ENCODE data around the gene HSD17B13.

Gene HSD17B13

GRCh38 chr4:87275311-87275710 lies 47.4 kb downstream of the HSD17B13 start:
- Histone ChIP-seq H3K9ac (ENCODE audit: low read length in 5 of 5) (no peak overlapping the region), H3K4me3 (ENCODE audit: low read depth in 1 of 5, low read length in 5 of 5) (no peak overlapping the region), H3K27ac (ENCODE audit: low read depth, low read length) (no peak overlapping the region), H3K9me3 (ENCODE audit: control insufficient read depth in 5 of 5, low read length in 5 of 5) (no peaks in the 10 kb centered on the region), H3K36me3 (ENCODE audit: control insufficient read depth in 5 of 5, insufficient read depth in 5 of 5, low read length in 5 of 5) (no peaks in the 10 kb centered on the region), H3K27me3 (ENCODE audit: control insufficient read depth in 5 of 5, insufficient read depth in 4 of 5, low read length in 5 of 5) (no peaks in the 10 kb centered on the region), H3K4me1 (ENCODE audit: control insufficient read depth in 5 of 5, insufficient read depth in 5 of 5, low read length in 5 of 5) (peaks cover 0 to 8% (median 0%) of the 10 kb centered on the region in 5 donors)

DNA sequence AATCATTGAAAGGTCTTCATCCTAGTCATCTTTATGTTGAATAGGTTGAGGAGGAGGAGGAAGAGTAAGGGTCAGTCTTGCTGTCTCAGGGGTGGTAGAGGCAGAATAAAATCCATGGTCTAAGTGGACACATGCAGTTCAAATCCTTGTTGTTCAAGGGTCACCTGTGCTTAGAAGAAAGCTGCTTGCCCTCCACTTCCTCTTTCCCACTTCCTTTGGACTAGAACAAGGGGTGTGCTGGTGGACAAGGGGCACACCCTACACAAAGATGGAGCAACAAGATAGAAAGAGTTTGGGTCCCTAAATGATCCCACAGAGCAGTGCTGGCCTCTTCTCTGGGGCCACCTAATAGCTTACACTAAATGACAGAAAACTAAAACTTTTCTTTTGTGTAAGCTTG lies 47.9 kb downstream of the HSD17B13 start:
- Histone ChIP-seq H3K4me1 (ENCODE audit: control insufficient read depth in 5 of 5, insufficient read depth in 5 of 5, low read length in 5 of 5) (peaks cover 0 to 8% (median 0%) of the 10 kb centered on the region in 5 donors), H3K36me3 (ENCODE audit: control insufficient read depth in 5 of 5, insufficient read depth in 5 of 5, low read length in 5 of 5) (no peaks in the 10 kb centered on the region), H3K9ac (ENCODE audit: low read length in 5 of 5) (no peak overlapping the region), H3K27me3 (ENCODE audit: control insufficient read depth in 5 of 5, insufficient read depth in 4 of 5, low read length in 5 of 5) (no peaks in the 10 kb centered on the region), H3K4me3 (ENCODE audit: low read depth in 1 of 5, low read length in 5 of 5) (no peak overlapping the region), H3K9me3 (ENCODE audit: control insufficient read depth in 5 of 5, low read length in 5 of 5) (no peaks in the 10 kb centered on the region), H3K27ac (ENCODE audit: low read depth, low read length) (no peak overlapping the region)

DNA sequence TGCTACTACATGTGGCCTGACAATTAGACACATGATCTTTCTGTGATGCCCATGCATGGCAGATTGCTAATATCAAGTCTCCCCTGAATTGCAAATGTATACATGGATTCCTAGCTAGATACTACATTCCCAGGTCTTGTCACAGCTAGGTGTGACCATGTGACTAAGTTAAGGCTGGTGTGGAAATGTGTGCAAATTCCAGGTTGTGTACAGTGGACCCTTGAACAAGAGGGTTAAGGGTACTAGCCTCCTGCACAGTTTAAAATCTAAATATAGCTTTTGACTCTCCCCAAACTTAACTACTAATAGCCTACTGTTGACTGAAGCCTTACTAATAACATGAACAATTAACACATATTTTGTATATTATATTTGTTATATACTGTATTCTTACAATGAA lies 48.4 kb downstream of the HSD17B13 start:
- H3K4me3 ChIP-seq (ENCODE audit: low read depth in 1 of 5, low read length in 5 of 5): no peak overlapping the region
- H3K27me3 ChIP-seq (ENCODE audit: control insufficient read depth in 5 of 5, insufficient read depth in 4 of 5, low read length in 5 of 5): no peaks in the 10 kb centered on the region
- no peaks in the 10 kb centered on the region for H3K36me3 ChIP-seq (ENCODE audit: control insufficient read depth in 5 of 5, insufficient read depth in 5 of 5, low read length in 5 of 5)
- H3K9ac ChIP-seq (ENCODE audit: low read length in 5 of 5): no peak overlapping the region
- H3K9me3 ChIP-seq (ENCODE audit: control insufficient read depth in 5 of 5, low read length in 5 of 5): no peaks in the 10 kb centered on the region
- no peak overlapping the region for H3K27ac ChIP-seq (ENCODE audit: low read depth, low read length)
- peaks cover 0 to 8% (median 0%) of the 10 kb centered on the region in 5 donors for H3K4me1 ChIP-seq (ENCODE audit: control insufficient read depth in 5 of 5, insufficient read depth in 5 of 5, low read length in 5 of 5)

DNA sequence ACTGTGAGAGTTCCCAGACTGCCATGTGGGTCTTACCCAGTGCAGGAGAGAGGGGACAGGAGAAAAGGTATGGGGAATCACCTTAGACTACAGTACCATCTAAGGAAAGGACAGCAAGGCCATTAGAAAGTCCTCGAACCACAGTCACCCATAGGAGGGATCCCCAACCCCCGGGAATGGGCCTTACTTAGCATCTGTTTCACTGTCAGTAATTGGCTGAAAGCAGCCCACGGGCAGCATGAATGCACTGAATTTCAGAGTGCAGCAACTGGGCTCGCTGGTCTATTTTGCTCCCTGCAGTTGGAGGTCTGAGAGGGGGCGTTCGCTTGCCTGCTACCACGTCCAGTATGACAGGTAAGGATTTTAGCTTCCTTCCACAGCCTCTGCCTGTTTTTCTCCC lies 51.9 kb downstream of the HSD17B13 start:
- H3K36me3 ChIP-seq (ENCODE audit: control insufficient read depth in 5 of 5, insufficient read depth in 5 of 5, low read length in 5 of 5): no peaks in the 10 kb centered on the region
- no peak overlapping the region for H3K4me3 ChIP-seq (ENCODE audit: low read depth in 1 of 5, low read length in 5 of 5)
- H3K9ac ChIP-seq (ENCODE audit: low read length in 5 of 5): no peak overlapping the region
- no peaks in the 10 kb centered on the region for H3K9me3 ChIP-seq (ENCODE audit: control insufficient read depth in 5 of 5, low read length in 5 of 5)
- no peak overlapping the region for H3K27ac ChIP-seq (ENCODE audit: low read depth, low read length)
- H3K4me1 ChIP-seq (ENCODE audit: control insufficient read depth in 5 of 5, insufficient read depth in 5 of 5, low read length in 5 of 5): peaks cover 0 to 19% (median 6%) of the 10 kb centered on the region in 5 donors
- no peaks in the 10 kb centered on the region for H3K27me3 ChIP-seq (ENCODE audit: control insufficient read depth in 5 of 5, insufficient read depth in 4 of 5, low read length in 5 of 5)

DNA sequence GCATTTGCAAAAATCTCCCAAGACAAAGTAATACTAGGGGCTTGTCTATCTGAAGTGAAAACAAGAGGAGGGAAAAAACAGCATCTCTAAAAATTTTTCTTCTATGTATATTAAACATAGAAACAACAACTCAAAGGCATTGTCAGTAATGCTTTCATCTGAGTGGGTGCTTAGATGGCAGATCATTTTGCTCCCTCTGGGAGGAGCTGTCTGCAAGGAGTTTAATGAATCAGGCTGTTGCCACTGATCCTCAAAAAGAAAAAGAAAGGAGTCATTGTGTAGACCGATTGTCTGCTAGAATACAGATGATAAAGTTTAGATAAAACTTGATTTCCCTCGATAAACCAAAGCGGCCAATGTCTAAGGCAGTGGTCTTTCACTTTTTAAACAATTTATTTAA lies 52.5 kb downstream of the HSD17B13 start:
- Histone ChIP-seq H3K27ac (ENCODE audit: low read depth, low read length) (no peak overlapping the region), H3K9ac (ENCODE audit: low read length in 5 of 5) (no peak overlapping the region), H3K4me1 (ENCODE audit: control insufficient read depth in 5 of 5, insufficient read depth in 5 of 5, low read length in 5 of 5) (peaks cover 0 to 19% (median 6%) of the 10 kb centered on the region in 5 donors), H3K36me3 (ENCODE audit: control insufficient read depth in 5 of 5, insufficient read depth in 5 of 5, low read length in 5 of 5) (no peaks in the 10 kb centered on the region), H3K9me3 (ENCODE audit: control insufficient read depth in 5 of 5, low read length in 5 of 5) (no peaks in the 10 kb centered on the region), H3K27me3 (ENCODE audit: control insufficient read depth in 5 of 5, insufficient read depth in 4 of 5, low read length in 5 of 5) (no peaks in the 10 kb centered on the region), H3K4me3 (ENCODE audit: low read depth in 1 of 5, low read length in 5 of 5) (no peak overlapping the region)

- Histone ChIP-seq H3K9me3 (ENCODE audit: control insufficient read depth in 5 of 5, low read length in 5 of 5) (no peaks in the 10 kb centered on the region), H3K4me3 (ENCODE audit: low read depth in 1 of 5, low read length in 5 of 5) (no peak overlapping the region), H3K36me3 (ENCODE audit: control insufficient read depth in 5 of 5, insufficient read depth in 5 of 5, low read length in 5 of 5) (no peaks in the 10 kb centered on the region), H3K27ac (ENCODE audit: low read depth, low read length) (no peak overlapping the region), H3K9ac (ENCODE audit: low read length in 5 of 5) (no peak overlapping the region), H3K27me3 (ENCODE audit: control insufficient read depth in 5 of 5, insufficient read depth in 4 of 5, low read length in 5 of 5) (no peaks in the 10 kb centered on the region), H3K4me1 (ENCODE audit: control insufficient read depth in 5 of 5, insufficient read depth in 5 of 5, low read length in 5 of 5) (peaks cover 0 to 19% (median 6%) of the 10 kb centered on the region in 5 donors)
Observed at GRCh38 chr4:87268411-87268810, 54.3 kb downstream of the HSD17B13 start.

DNA sequence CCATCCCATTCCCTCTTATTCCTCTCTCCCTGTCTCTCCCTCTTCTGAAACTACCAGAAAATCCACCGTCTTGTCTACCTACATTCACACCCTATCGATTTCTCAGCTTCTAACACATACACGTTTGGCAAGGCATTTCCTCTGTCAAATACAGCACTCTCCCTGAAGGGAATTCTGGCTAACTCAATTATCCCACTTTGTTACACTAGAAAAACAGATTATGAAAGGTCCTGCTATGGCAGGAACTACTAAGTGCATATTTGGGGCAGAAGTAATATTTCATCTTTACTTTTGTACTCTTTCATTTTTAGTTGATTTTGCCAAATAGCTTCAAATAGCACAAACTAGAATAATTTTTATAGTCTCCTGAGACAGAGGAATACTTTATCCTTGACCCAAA lies 55.7 kb downstream of the HSD17B13 start:
- Histone ChIP-seq H3K4me3 (ENCODE audit: low read depth in 1 of 5, low read length in 5 of 5) (peak overlapping the region in 1 of 5 donors; percentile 23), H3K27me3 (ENCODE audit: control insufficient read depth in 5 of 5, insufficient read depth in 4 of 5, low read length in 5 of 5) (no peaks in the 10 kb centered on the region), H3K36me3 (ENCODE audit: control insufficient read depth in 5 of 5, insufficient read depth in 5 of 5, low read length in 5 of 5) (no peaks in the 10 kb centered on the region), H3K4me1 (ENCODE audit: control insufficient read depth in 5 of 5, insufficient read depth in 5 of 5, low read length in 5 of 5) (peaks cover 0 to 19% (median 6%) of the 10 kb centered on the region in 5 donors), H3K9ac (ENCODE audit: low read length in 5 of 5) (no peak overlapping the region), H3K27ac (ENCODE audit: low read depth, low read length) (peak overlapping the region; percentile 38), H3K9me3 (ENCODE audit: control insufficient read depth in 5 of 5, low read length in 5 of 5) (peaks cover 0 to 7% (median 0%) of the 10 kb centered on the region in 5 donors)

GRCh38 chr4:87262886-87263285 lies 59.8 kb downstream of the HSD17B13 start:
- Histone ChIP-seq H3K4me1 (ENCODE audit: control insufficient read depth in 5 of 5, insufficient read depth in 5 of 5, low read length in 5 of 5) (peaks cover 0 to 13% (median 6%) of the 10 kb centered on the region in 5 donors), H3K27me3 (ENCODE audit: control insufficient read depth in 5 of 5, insufficient read depth in 4 of 5, low read length in 5 of 5) (no peaks in the 10 kb centered on the region), H3K9me3 (ENCODE audit: control insufficient read depth in 5 of 5, low read length in 5 of 5) (peaks cover 0 to 7% (median 0%) of the 10 kb centered on the region in 5 donors), H3K9ac (ENCODE audit: low read length in 5 of 5) (no peak overlapping the region), H3K4me3 (ENCODE audit: low read depth in 1 of 5, low read length in 5 of 5) (no peak overlapping the region), H3K36me3 (ENCODE audit: control insufficient read depth in 5 of 5, insufficient read depth in 5 of 5, low read length in 5 of 5) (no peaks in the 10 kb centered on the region), H3K27ac (ENCODE audit: low read depth, low read length) (no peak overlapping the region)

- H3K9me3 ChIP-seq (ENCODE audit: control insufficient read depth in 5 of 5, low read length in 5 of 5): peaks cover 0 to 7% (median 0%) of the 10 kb centered on the region in 5 donors
- no peaks in the 10 kb centered on the region for H3K36me3 ChIP-seq (ENCODE audit: control insufficient read depth in 5 of 5, insufficient read depth in 5 of 5, low read length in 5 of 5)
- no peak overlapping the region for H3K9ac ChIP-seq (ENCODE audit: low read length in 5 of 5)
- H3K27me3 ChIP-seq (ENCODE audit: control insufficient read depth in 5 of 5, insufficient read depth in 4 of 5, low read length in 5 of 5): no peaks in the 10 kb centered on the region
- no peaks in the 10 kb centered on the region for H3K4me1 ChIP-seq (ENCODE audit: control insufficient read depth in 5 of 5, insufficient read depth in 5 of 5, low read length in 5 of 5)
- no peak overlapping the region for H3K27ac ChIP-seq (ENCODE audit: low read depth, low read length)
- H3K4me3 ChIP-seq (ENCODE audit: low read depth in 1 of 5, low read length in 5 of 5): no peak overlapping the region
Observed at GRCh38 chr4:87260477-87260876, 62.2 kb downstream of the HSD17B13 start.

- H3K27me3 ChIP-seq (ENCODE audit: control insufficient read depth in 5 of 5, insufficient read depth in 4 of 5, low read length in 5 of 5): no peaks in the 10 kb centered on the region
- H3K9ac ChIP-seq (ENCODE audit: low read length in 5 of 5): no peak overlapping the region
- H3K9me3 ChIP-seq (ENCODE audit: control insufficient read depth in 5 of 5, low read length in 5 of 5): peaks cover 0 to 7% (median 0%) of the 10 kb centered on the region in 5 donors
- no peak overlapping the region for H3K27ac ChIP-seq (ENCODE audit: low read depth, low read length)
- no peaks in the 10 kb centered on the region for H3K36me3 ChIP-seq (ENCODE audit: control insufficient read depth in 5 of 5, insufficient read depth in 5 of 5, low read length in 5 of 5)
- no peak overlapping the region for H3K4me3 ChIP-seq (ENCODE audit: low read depth in 1 of 5, low read length in 5 of 5)
- no peaks in the 10 kb centered on the region for H3K4me1 ChIP-seq (ENCODE audit: control insufficient read depth in 5 of 5, insufficient read depth in 5 of 5, low read length in 5 of 5)
Observed at GRCh38 chr4:87258677-87259076, 64.0 kb downstream of the HSD17B13 start.

- no peaks in the 10 kb centered on the region for H3K36me3 ChIP-seq (ENCODE audit: control insufficient read depth in 5 of 5, insufficient read depth in 5 of 5, low read length in 5 of 5)
- H3K4me3 ChIP-seq (ENCODE audit: low read depth in 1 of 5, low read length in 5 of 5): no peak overlapping the region
- H3K27ac ChIP-seq (ENCODE audit: low read depth, low read length): no peak overlapping the region
- H3K9ac ChIP-seq (ENCODE audit: low read length in 5 of 5): no peak overlapping the region
- no peaks in the 10 kb centered on the region for H3K4me1 ChIP-seq (ENCODE audit: control insufficient read depth in 5 of 5, insufficient read depth in 5 of 5, low read length in 5 of 5)
- no peaks in the 10 kb centered on the region for H3K9me3 ChIP-seq (ENCODE audit: control insufficient read depth in 5 of 5, low read length in 5 of 5)
- no peaks in the 10 kb centered on the region for H3K27me3 ChIP-seq (ENCODE audit: control insufficient read depth in 5 of 5, insufficient read depth in 4 of 5, low read length in 5 of 5)
Observed at GRCh38 chr4:87257523-87257922, 65.2 kb downstream of the HSD17B13 start.
